Fibroblast of lung (primary cell): ENCODE results near the gene KLHL34. TPM values are rescaled to one million over a fixed set of nuclear protein-coding genes. Genes with fewer than 3 reads are reported as not detected.

Source experiments
- DNase-seq, 2 donors: peaks; one replicate each; pipeline versions ENCODE4 v3.0.0 to v3.0.0-alpha.2; 2010; ENCODE audit warnings: low read depth in 2 of 2
- H2AFZ ChIP-seq: 2 replicates; pipeline ENCODE4 v1.5.1; 2012; ENCODE audit warnings: low read length, control low read depth, inconsistent platforms
- H3K27ac ChIP-seq: 2 replicates; pipeline ENCODE4 v1.5.1; 2011; ENCODE audit warnings: low read length, control low read depth; ENCODE audit not compliant: insufficient read depth
- H3K27me3 ChIP-seq: 2 replicates; pipeline ENCODE4 v1.5.1; 2011; ENCODE audit warnings: mild to moderate bottlenecking, low read length; ENCODE audit not compliant: control insufficient read depth, insufficient read depth
- H3K36me3 ChIP-seq: 2 replicates; pipeline ENCODE4 v1.5.1; 2011; ENCODE audit warnings: low read length; ENCODE audit not compliant: control insufficient read depth, insufficient read depth
- H3K4me1 ChIP-seq: 2 replicates; pipeline ENCODE4 v1.5.1; 2011; ENCODE audit warnings: low read length; ENCODE audit not compliant: control insufficient read depth, insufficient read depth; ENCODE audit errors: extremely low read depth
- H3K4me2 ChIP-seq: 2 replicates; pipeline ENCODE4 v1.5.1; 2011; ENCODE audit warnings: low read length, control low read depth; ENCODE audit not compliant: insufficient read depth; ENCODE audit errors: extremely low read depth
- H3K4me3 ChIP-seq, 4 experiments: fragments of 200-600 bp in 1 of 4; sonication (generic) in 1 of 4; replicated peaks in 1 of 4; 2 replicates each; pipeline ENCODE4 v1.5.1; 2011 to 2016; ENCODE audit warnings: low read length in 4 of 4, low read depth in 3 of 4, mild to moderate bottlenecking in 3 of 4, control low read depth in 2 of 4, inconsistent platforms in 1 of 4, mixed read lengths in 1 of 4; ENCODE audit not compliant: insufficient read depth in 1 of 4; ENCODE audit errors: control extremely low read depth in 1 of 4
- H3K79me2 ChIP-seq: 2 replicates; pipeline ENCODE4 v1.5.1; 2012; ENCODE audit warnings: mild to moderate bottlenecking, low read length, inconsistent platforms; ENCODE audit not compliant: control insufficient read depth, insufficient read depth
- H3K9ac ChIP-seq: 2 replicates; pipeline ENCODE4 v1.5.1; 2011; ENCODE audit warnings: mild to moderate bottlenecking, low read length, control low read depth; ENCODE audit not compliant: insufficient read depth
- H3K9me3 ChIP-seq: 2 replicates; pipeline ENCODE4 v1.5.1; 2012; ENCODE audit warnings: low read depth, low read length; ENCODE audit not compliant: control insufficient read depth, insufficient read depth
- H4K20me1 ChIP-seq: 2 replicates; pipeline ENCODE4 v1.5.1; 2011; ENCODE audit warnings: low read length; ENCODE audit not compliant: control insufficient read depth, insufficient read depth; ENCODE audit errors: extremely low read depth
- EZH2 ChIP-seq: IDR thresholded peaks from 2 replicates; pipeline ENCODE4 v1.5.1; 2012; ENCODE audit warnings: low read length, control low read depth, mild to moderate bottlenecking; ENCODE audit errors: missing control alignments
- polyA plus RNA-seq, 2 donors: library from polyadenylated mRNA; depleted of rRNA in 1 of 2; stranded (reverse) in 1 of 2; unstranded in 1 of 2; fragments of >200 nt; gene quantifications; 2 replicates each; pipeline ENCODE4 v1.2.1, GENCODE V29; 2011 to 2012; ENCODE audit warnings: missing spikeins in 1 of 2
- total RNA-seq: library from RNA; depleted of rRNA; stranded (reverse); fragments of >200 nt; gene quantifications from 2 replicates; pipeline ENCODE4 v1.2.1, GENCODE V29; 2014
- TF ChIP-seq, protein P1 (sequence below), 2 donors: IDR thresholded peaks in 1 of 2; conservative IDR thresholded peaks in 1 of 2; 1 replicate in 1 of 2; 2 replicates in 1 of 2; pipeline ENCODE4 v1.5.1; 2011 to 2012; ENCODE audit warnings: low read length in 2 of 2, control low read depth in 1 of 2, inconsistent platforms in 1 of 2, low read depth in 1 of 2, mild to moderate bottlenecking in 1 of 2

The KLHL34 gene
- total and polyA plus RNA-seq, 2 donors (not counting 1 experiment from before 2014, with no cell fraction given) = 0.17 TPM; not detected in 1

DNA sequence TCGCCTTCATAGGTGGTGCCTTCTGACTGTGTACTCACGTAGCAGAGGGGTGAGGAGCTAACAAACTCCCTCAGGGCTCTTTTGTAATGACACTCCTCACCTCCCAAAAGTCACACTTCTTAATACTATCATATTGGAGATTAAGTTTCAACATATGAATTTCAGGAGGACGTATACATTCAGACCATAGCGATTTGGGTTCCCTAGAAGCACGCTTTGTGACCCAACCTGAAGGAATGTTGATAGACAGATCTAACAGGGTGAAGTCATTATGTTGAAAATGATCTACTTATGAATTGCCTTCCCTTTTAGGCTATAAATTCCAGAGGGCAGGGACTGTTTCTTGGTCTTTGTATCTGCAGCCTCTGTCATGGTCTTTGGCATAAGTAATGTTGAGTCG is 3.2 kb upstream of the KLHL34 start:
- no peaks in the 10 kb centered on the region for H3K27me3 ChIP-seq
- no peak for DNase-seq
- H4K20me1 ChIP-seq = no peaks in the 10 kb centered on the region
- H3K36me3 ChIP-seq = no peaks in the 10 kb centered on the region
- H3K9me3 ChIP-seq = no peaks in the 10 kb centered on the region
- H3K27ac ChIP-seq = no peak overlapping the region
- no peaks in the 10 kb centered on the region for H3K4me1 ChIP-seq
- TF ChIP-seq, protein P1, sequence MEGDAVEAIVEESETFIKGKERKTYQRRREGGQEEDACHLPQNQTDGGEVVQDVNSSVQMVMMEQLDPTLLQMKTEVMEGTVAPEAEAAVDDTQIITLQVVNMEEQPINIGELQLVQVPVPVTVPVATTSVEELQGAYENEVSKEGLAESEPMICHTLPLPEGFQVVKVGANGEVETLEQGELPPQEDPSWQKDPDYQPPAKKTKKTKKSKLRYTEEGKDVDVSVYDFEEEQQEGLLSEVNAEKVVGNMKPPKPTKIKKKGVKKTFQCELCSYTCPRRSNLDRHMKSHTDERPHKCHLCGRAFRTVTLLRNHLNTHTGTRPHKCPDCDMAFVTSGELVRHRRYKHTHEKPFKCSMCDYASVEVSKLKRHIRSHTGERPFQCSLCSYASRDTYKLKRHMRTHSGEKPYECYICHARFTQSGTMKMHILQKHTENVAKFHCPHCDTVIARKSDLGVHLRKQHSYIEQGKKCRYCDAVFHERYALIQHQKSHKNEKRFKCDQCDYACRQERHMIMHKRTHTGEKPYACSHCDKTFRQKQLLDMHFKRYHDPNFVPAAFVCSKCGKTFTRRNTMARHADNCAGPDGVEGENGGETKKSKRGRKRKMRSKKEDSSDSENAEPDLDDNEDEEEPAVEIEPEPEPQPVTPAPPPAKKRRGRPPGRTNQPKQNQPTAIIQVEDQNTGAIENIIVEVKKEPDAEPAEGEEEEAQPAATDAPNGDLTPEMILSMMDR (conservative IDR thresholded peaks at IDR 0.05 in 1 of 2, IDR thresholded peaks at IDR 0.05 in 1 of 2; ENCODE audit: low read depth in 1 of 2, low read length in 2 of 2) = no peak
- no peak for TF ChIP-seq EZH2
- no peak overlapping the region for H3K4me3 ChIP-seq
- H3K79me2 ChIP-seq = no peaks in the 10 kb centered on the region
- H3K4me2 ChIP-seq = no peak overlapping the region
- H3K9ac ChIP-seq = no peak overlapping the region
- no peak overlapping the region for H2AFZ ChIP-seq

DNA sequence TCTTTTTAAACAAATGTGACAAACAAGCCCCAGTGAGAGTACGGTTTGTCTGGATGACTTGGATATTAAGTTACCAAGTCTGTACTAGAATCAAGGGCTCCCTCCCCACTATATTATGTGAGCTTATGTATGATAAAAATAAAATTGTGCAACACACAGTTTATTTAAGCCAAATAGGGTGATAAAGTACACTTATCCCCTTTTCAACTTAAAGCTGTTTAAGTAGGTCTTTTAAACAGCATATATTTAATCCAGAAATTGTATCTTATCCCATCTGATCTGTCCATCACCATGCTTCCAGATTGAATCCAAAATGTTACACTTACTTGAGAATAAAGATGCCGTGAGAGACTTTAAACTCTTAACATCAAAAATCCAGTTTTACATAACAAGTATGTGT is 2.0 kb upstream of the KLHL34 start:
- no peak for TF ChIP-seq EZH2
- TF ChIP-seq, protein P1 (conservative IDR thresholded peaks at IDR 0.05 in 1 of 2, IDR thresholded peaks at IDR 0.05 in 1 of 2; ENCODE audit: low read depth in 1 of 2, low read length in 2 of 2) = no peak
- Histone ChIP-seq H3K9me3 (no peaks in the 10 kb centered on the region), H4K20me1 (no peaks in the 10 kb centered on the region), H3K36me3 (no peaks in the 10 kb centered on the region), H3K9ac (no peak overlapping the region), H2AFZ (no peak overlapping the region), H3K4me3 (no peak overlapping the region), H3K4me2 (no peak overlapping the region), H3K27ac (no peak overlapping the region), H3K4me1 (no peaks in the 10 kb centered on the region), H3K27me3 (no peaks in the 10 kb centered on the region), H3K79me2 (no peaks in the 10 kb centered on the region)
- no peak for DNase-seq

DNA sequence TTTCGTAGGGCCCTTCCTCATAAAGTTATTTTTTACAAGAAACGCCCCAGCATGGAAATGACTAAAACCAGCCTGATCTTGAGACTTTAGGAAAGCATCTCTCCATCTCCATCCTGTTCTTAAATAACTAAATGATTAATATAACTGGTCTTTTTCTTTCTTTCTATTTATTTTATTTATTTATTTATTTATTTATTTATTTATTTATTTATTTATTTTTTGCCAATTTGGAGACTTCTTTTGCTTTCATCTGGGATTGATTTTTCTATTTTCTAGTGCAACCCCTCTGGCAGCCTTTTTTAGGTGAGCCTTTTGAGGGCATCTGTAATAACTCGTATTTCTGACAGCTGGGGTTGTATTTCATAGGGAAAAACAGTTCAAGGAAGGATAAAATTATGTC is 1.2 kb upstream of the KLHL34 start:
- DNase-seq = no peak
- Histone ChIP-seq H4K20me1 (no peaks in the 10 kb centered on the region), H3K4me3 (no peak overlapping the region), H3K27ac (no peak overlapping the region), H3K36me3 (no peaks in the 10 kb centered on the region), H3K9me3 (no peaks in the 10 kb centered on the region), H3K4me2 (no peak overlapping the region), H3K27me3 (no peaks in the 10 kb centered on the region), H3K9ac (no peak overlapping the region), H3K4me1 (no peaks in the 10 kb centered on the region), H3K79me2 (no peaks in the 10 kb centered on the region), H2AFZ (no peak overlapping the region)
- TF ChIP-seq EZH2 = no peak
- TF ChIP-seq, protein P1 (conservative IDR thresholded peaks at IDR 0.05 in 1 of 2, IDR thresholded peaks at IDR 0.05 in 1 of 2; ENCODE audit: low read depth in 1 of 2, low read length in 2 of 2) = no peak
